Ramos (cell line): Measurements from ENCODE around the gene PPFIA4.

Experiments
- in situ Hi-C: fragments of 300-500 bp; cut with MboI; formaldehyde crosslinking; loops from one replicate; pipeline ENCODE4 v1.14.3; 2022; ENCODE audit warnings: low sequenced_read_pairs; ENCODE audit not compliant: unreplicated experiment

PPFIA4 gene

GRCh38 chr1:203093754-203094410 lies 67.6 kb downstream of the PPFIA4 start:
- in situ Hi-C loops, result no loop called here

DNA sequence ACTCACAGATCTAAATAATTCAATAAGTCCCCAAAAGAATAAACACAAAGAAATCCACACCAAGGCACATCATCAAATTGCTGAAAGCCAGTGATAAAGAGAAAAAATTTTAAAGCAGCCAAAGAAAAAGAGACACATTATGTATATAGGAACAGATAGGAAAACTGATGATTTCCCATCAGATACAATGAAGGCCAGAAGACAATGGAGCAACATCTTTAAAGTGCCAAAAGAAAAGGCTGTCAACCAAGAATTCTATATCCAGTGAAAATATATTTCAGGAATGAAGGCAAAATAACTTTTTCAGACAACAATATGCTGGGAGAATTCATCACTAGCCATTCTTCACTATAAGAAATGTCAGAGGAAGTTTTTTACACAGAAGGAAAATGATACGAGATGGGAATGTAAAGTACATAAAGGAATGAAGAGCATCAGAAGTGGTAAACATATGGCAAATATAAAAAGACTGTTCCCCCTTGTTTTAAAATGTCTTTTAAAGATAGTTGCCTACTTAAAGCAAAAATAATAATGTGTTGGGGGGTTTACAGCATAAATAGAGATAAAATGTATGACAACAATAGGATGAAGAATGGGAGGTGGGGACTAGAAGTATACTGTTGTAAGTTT lies 68.9 kb downstream of the PPFIA4 start:
- in situ Hi-C loops, result no loop called here

DNA sequence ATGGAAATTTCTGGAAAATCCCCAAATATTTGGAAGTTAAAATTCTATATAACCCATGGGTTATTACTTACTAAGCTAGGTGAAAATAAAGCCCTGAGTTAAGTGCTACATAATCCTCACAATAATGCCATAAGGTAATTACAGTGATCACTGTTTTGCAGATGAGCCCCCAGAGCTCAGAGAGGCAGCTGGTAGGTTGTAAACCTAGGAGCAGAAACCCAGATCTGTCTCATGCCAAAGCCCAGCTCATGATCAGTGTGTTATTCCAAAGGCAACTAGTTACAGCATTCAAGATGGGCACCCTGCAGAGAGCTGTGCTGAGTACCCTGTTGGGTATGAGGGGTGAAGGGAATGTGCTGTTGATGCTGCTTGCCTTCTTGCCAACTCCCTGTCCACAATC lies 70.3 kb downstream of the PPFIA4 start:
- in situ Hi-C loops, result no loop called here

GRCh38 chr1:203097001-203097400 lies 70.7 kb downstream of the PPFIA4 start:
- in situ Hi-C loops, result no loop called here

DNA sequence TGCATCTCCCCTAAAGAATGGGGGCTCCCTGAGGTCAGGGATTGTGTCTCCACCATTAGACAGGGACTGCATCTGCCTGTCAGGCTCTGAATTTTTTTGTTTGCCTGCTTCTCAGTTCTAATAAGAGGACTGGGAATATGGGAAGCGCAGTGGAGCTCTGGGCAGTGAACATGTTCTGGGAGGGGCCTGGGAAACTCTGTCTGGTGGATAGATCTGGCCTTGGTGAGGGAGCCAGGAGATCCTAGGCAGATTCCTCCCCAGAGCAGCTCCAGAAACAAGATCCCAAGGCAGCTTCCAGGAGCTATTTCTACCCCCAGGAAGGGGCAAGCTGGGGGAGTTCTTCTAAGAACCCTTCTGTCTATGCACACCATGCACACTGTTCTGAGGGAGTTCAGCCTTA lies 72.2 kb downstream of the PPFIA4 start:
- in situ Hi-C loops, result no loop called here

- in situ Hi-C loops, result no loop called here
These were observed 72.7 kb downstream of the PPFIA4 start for GRCh38 chr1:203098914-203099520.

DNA sequence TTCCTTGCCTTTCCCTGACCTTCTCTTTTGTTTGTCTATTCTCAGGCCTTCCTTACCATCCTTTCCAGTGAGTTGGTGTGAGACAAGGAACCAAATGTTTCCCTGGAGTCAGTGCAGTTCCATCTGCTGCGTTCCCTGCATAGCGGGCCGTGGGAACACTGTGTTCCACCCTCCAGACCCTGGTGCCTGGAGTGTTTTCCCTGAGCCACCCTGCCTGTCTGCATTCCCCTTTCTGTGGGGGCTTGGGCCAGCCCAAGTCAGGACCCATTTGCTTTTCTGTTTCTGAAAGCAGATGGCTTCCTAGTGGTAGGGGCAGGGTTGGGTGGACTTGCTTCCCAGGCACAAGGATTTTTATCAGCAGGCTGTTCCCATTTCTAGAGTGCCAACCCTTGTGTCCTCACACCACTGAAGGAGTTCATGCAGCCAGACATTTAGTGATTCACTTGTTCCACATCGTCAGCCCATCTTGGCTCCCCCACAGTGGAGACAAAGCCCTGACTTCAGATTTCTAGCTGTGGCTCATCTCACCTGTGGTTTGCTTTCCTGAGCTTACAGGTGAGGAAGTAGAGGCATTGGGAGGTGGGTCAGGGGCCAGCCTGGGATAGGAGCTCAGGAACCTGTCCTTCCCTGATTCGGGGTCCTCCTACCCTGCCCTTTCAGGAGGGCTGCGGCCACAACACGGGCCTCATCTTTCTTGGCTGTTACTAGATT lies 73.7 kb downstream of the PPFIA4 start:
- in situ Hi-C loops, result no loop called here

DNA sequence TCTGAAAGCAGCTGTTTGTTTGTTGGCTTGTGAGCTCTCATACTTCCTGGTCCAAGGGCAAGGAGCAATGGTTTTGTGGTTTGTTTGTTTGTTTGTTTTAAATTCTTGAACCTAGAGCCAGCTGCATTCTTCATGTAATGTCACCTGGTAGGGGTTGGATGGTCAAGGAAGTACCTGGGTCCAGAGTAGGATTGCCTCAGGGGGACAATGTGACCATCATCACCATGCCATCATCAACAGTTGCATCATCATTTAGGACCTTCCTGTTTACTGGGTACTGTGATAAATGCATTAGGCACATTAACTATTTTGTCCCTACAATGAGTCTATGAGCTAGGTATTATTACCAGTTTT lies 74.2 kb downstream of the PPFIA4 start:
- in situ Hi-C loops, result no loop called here

GRCh38 chr1:203101813-203102634 lies 75.7 kb downstream of the PPFIA4 start:
- in situ Hi-C loops, result no loop called here

DNA sequence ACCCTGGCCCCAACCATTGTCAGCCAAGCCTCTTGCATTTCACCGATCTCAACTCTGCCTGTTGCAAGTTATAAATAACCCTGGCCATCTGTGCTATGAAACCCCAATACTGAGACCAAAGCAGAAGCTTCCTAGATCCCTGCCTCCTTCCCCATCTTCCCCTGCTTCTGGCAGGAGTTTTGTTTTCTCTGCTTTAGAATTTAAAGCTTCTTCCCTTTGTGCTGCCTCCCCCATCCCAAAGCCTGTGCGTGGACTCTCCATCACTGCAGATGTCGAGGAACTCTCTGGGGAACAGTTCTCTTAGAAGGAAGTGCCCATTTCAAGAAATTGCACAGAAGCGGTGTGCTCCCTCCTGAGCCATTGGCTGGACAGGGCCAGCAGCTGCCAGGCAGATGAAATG lies 76.9 kb downstream of the PPFIA4 start:
- in situ Hi-C loops, result no loop called here

GRCh38 chr1:203103829-203104495 lies 77.7 kb downstream of the PPFIA4 start:
- in situ Hi-C loops, result no loop called here

- in situ Hi-C loops, result no loop called here
These were observed 78.6 kb downstream of the PPFIA4 start for GRCh38 chr1:203104789-203105390.

- in situ Hi-C loops, result no loop called here
These were observed 86.2 kb downstream of the PPFIA4 start for GRCh38 chr1:203112475-203112874.

DNA sequence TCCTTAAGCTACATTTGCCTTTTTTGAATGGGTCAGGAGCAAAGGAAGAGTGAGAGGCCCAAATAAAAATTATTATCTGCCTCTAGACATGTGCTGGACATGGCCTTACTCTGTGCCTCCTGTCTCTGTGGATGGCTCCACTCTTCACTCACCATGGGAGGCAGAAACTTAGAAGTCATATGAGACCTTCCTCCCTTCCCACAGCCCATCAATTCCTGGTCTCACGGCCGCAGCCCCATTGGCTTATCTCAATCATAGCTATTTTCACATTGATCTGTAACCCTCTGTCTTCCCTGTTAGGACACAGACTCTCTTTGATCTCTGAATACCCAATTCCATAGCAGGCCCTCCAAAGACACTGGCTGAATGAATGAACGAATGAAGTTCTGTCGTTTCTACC lies 87.0 kb downstream of the PPFIA4 start:
- in situ Hi-C loops, result no loop called here

DNA sequence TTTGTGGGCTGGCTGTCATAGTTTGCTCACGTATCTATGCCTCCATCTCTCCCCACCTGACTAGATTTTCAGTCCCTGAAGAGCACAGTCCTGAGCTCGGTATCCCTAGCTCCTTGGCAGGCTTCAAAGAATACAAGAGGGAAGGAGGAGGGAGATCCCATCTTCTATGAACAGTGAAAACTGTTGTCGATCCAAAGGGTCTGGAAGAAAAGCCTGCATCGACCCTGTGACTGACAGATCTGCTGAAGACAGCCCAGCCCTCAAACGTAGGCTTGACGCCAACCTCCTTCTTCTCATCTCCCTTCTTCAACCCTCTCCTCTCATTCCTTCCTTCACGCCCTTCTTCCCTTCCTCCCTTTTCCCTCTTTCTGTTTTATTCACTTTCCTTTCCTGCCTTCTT lies 87.9 kb downstream of the PPFIA4 start:
- in situ Hi-C loops, result no loop called here

DNA sequence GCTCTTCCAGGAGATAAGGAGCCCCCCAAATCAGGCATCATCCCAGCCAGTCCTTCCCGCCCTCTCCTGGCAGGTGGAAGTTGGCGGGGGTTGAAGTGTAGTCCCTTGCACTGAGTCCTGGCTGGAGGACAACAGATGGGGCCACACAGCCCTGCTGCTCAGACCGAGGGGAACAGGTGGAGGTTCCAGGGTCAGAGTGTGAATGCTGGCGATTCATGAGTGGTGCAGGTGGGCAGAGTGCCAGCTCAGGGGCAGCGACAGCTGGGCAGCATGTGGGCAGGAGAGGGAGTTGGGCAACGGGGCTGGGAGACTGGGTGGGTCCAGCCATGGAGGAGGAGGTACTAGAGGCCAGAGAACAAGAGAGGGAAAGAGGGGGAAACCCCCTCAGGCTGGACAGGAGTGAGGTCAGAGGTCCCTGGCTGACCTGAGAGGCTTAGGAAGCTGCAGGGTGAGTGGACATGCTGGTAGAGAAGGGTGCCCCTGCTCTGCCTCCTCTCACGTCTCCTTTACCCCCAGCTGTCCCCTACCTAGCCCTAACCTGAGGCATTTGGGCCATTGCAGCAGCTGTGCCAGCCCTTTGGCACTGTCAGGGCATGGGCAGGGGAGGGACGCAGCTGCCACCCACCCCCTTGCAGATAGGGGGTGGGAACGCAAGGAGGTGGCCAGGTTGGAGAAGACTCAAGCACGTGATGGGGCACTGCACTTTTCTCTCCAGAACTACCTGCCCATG lies 90.0 kb downstream of the PPFIA4 start:
- in situ Hi-C loops, result no loop called here

GRCh38 chr1:203117611-203118575 lies 91.6 kb downstream of the PPFIA4 start:
- in situ Hi-C loops, result no loop called here
